Ovary (tissue), 9 donors: ENCODE measurements around the gene FMN1. TPM values are rescaled to one million over a fixed set of nuclear protein-coding genes. Genes with fewer than 3 reads are reported as not detected.

Source experiments
- DNase-seq, 5 donors: peaks; one replicate each; pipeline ENCODE4 v3.0.0-alpha.2; 2019 to 2020
- H3K27ac ChIP-seq, 2 donors: fragments of 200-600 bp; one replicate each; pipeline versions ENCODE4 v1.5.1 to v1.8.0; 2019 to 2022
- H3K27me3 ChIP-seq: fragments of 200-600 bp; one replicate; pipeline ENCODE4 v1.8.0; 2022
- H3K36me3 ChIP-seq: fragments of 200-600 bp; sonication (generic); one replicate; pipeline ENCODE4 v1.5.1; 2019
- H3K4me1 ChIP-seq: one replicate; pipeline ENCODE4 v1.8.1; 2013; ENCODE audit warnings: mild to moderate bottlenecking, moderate library complexity; ENCODE audit not compliant: insufficient read depth
- H3K4me3 ChIP-seq: fragments of 200-600 bp; sonication (generic); one replicate; pipeline ENCODE4 v1.5.1; 2017
- H3K9me3 ChIP-seq, 2 donors: fragments of 200-600 bp in 1 of 2; sonication (generic) in 1 of 2; one replicate each; pipeline versions ENCODE4 v1.5.1 to v1.8.1; 2013 to 2019; ENCODE audit warnings: mild to moderate bottlenecking in 1 of 2, moderate library complexity in 1 of 2
- EP300 ChIP-seq: sonication (generic); formaldehyde crosslinking; IDR thresholded peaks from one replicate; pipeline ENCODE4 v1.6.1; 2017; ENCODE audit warnings: antibody characterized with exemption
- POLR2A ChIP-seq: fragments of 450-650 bp; IDR thresholded peaks from one replicate; pipeline ENCODE4 v1.6.1; 2017; ENCODE audit warnings: antibody characterized with exemption, mild to moderate bottlenecking, moderate library complexity
- WGBS, 3 donors: extraction: QIAGEN DNeasy Blood & Tissue Kit in 1 of 3; methylation state at CpG; one replicate each; pipeline versions ENCODE4 v1.1.5 to v1.1.7; 2013 to 2017; 5-methylcytosine and 5-hydroxymethylcytosine counted together
- intact Hi-C, 4 donors: fragments of 100-400 bp; cut with DNase I; formaldehyde crosslinking; loops; one replicate each; pipeline versions ENCODE4 v1.11.0 to v1.15.1; 2022 to 2023
- polyA plus RNA-seq, 2 donors: library from polyadenylated mRNA; stranded (reverse); fragments of 200-250 nt in 1 of 2; fragments of 350-450 nt in 1 of 2; fragmentation: Illumina TruSeq in 1 of 2; extraction: RNeasy Lipid Tissue Mini Kit (QIAGEN cat#74804) in 1 of 2; gene quantifications; one replicate each; pipeline ENCODE4 v1.2.3, GENCODE V29; 2013 to 2014
- total RNA-seq, 7 donors: library from RNA; depleted of rRNA in 2 of 7; stranded (reverse); fragments of >200 nt in 2 of 7; fragmentation: NEBNext Ultra II Directional in 3 of 7; extraction: Animal tissue kit (Norgen Biotek cat#: 25700) in 3 of 7; gene quantifications; one replicate each; pipeline versions ENCODE4 v1.1.0 to v1.2.4, GENCODE V29; 2016 to 2023
- TF ChIP-seq, protein P1 (sequence below), 3 donors: fragments of 450-650 bp in 2 of 3; fragments of 200-600 bp in 1 of 3; IDR thresholded peaks; one replicate each; pipeline versions ENCODE4 v1.5.1 to v1.8.0; 2016 to 2022; ENCODE audit warnings: antibody characterized with exemption in 3 of 3, mild to moderate bottlenecking in 1 of 3
- donor health status: DM: no; HTN: no; CAD: no; lungs with moderate emphysema.
- donor health status: DM: no; HTN: no; CAD: no.
- donor health status: Bipolar disorder and iron deficiency.
- donor health status: DM: yes; HTN: yes; CAD: no.
- donor health status: DM: no; HTN: no; CAD: no.
- donor health status: DM: yes; HTN: yes; CAD: no.

Gene FMN1
- total and polyA plus RNA-seq, 9 donors = 0.13 to 16.9 (median 2.6) TPM

DNA sequence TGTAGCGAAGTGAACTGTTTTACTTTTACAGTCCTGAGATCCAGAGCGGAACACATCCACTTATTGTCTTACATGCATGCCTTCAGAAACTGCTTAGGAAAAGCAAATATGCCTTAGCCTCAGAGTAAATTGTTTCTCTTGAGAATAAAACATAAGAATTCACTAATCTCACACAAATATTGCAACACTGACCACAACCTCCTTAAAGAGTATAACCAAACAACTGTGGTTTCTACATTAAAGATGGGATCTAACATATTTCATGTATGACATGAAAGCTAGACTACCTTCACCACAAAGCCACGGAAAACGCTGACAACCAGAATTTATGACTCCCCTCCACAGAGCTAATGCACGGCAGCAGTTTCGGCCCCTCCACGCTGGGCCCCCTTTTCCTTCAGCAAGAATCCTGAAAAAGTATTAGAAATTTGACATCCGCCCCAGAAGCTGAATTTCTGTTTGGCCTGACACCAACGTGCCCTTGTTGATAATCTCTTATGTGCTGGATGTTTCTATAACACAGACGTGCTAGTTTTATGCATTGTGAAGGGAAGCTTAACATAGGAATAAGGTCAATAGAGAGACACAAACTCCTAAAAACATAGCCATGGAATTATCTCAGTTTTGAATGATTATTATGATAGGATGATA lies 392.1 kb downstream of the FMN1 start:
- DNase-seq = no peak
- 5 to 17% (median 6%) methylated on average over 10 of the region's 10 CpGs for WGBS, 3 donors
- Histone ChIP-seq H3K4me1 (peaks cover 1% of the 10 kb centered on the region), H3K4me3 (no peak overlapping the region), H3K27ac (no peak overlapping the region), H3K36me3 (no peaks in the 10 kb centered on the region), H3K27me3 (no peaks in the 10 kb centered on the region), H3K9me3 (peaks cover 0 to 4% of the 10 kb centered on the region in 2 donors)
- TF ChIP-seq, protein P1, sequence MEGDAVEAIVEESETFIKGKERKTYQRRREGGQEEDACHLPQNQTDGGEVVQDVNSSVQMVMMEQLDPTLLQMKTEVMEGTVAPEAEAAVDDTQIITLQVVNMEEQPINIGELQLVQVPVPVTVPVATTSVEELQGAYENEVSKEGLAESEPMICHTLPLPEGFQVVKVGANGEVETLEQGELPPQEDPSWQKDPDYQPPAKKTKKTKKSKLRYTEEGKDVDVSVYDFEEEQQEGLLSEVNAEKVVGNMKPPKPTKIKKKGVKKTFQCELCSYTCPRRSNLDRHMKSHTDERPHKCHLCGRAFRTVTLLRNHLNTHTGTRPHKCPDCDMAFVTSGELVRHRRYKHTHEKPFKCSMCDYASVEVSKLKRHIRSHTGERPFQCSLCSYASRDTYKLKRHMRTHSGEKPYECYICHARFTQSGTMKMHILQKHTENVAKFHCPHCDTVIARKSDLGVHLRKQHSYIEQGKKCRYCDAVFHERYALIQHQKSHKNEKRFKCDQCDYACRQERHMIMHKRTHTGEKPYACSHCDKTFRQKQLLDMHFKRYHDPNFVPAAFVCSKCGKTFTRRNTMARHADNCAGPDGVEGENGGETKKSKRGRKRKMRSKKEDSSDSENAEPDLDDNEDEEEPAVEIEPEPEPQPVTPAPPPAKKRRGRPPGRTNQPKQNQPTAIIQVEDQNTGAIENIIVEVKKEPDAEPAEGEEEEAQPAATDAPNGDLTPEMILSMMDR (IDR thresholded peaks at IDR 0.05) = no peak
- TF ChIP-seq EP300 = no peak
- TF ChIP-seq POLR2A = no peak
- intact Hi-C loops = no loop called here

DNA sequence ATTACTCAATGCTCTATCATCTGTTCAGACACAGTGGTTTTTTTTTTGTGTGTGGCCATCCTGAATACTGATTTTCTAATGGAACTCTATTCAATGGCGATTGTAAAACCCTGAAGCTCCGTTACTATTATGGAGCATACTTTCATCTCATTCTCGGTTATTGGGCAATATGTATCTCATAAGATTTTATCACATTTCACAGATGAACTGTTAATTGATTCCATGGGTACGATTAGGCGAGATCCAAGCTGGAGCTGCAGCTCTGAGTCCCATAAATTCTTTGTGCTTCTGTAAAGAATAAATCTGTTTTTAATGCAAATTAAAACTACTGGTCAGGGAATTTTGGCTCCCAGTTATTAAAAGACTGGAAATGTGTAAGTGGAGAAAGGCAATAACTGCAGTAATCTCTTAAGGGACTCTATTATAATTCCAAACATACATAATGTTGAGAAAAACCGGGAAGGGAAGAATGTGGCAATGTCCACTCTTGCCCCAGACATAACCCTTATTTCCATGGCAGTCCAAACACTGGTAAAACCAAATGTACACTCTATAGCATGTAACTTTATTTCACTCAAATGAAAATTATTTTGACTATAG lies 394.5 kb downstream of the FMN1 start:
- peaks cover 0 to 4% of the 10 kb centered on the region in 2 donors for H3K9me3 ChIP-seq
- no peaks in the 10 kb centered on the region for H3K27me3 ChIP-seq
- H3K4me1 ChIP-seq = peaks cover 1% of the 10 kb centered on the region
- DNase-seq = no peak
- intact Hi-C loops = no loop called here
- no peak overlapping the region for H3K27ac ChIP-seq
- no peaks in the 10 kb centered on the region for H3K36me3 ChIP-seq
- WGBS, 3 donors = 95 to 97% (median 95%) methylated on average over 6 of the region's 6 CpGs
- TF ChIP-seq EP300 (no peak), POLR2A (no peak)
- TF ChIP-seq, protein P1 (IDR thresholded peaks at IDR 0.05) = no peak
- H3K4me3 ChIP-seq = no peak overlapping the region

DNA sequence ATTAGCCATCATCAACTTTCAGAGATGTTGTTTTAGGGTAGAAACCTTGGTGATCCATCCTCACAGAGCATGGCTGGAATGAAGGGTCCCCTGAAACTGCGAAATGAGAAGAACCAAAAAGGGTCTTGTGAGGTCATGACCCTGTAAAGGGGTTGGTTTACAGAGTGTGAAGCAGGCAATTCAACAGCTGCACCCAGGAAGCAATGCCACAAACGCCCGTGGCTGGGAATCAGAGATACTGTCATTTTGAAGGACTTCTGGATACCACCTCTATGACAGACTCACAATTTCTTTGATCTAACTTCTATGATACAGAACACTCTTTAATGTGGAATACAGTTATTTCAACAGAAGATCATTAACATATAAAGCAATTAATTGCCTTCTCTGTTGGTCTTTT lies 397.7 kb downstream of the FMN1 start:
- Histone ChIP-seq H3K36me3 (no peaks in the 10 kb centered on the region), H3K27me3 (no peaks in the 10 kb centered on the region), H3K9me3 (no peaks in the 10 kb centered on the region), H3K27ac (no peak overlapping the region), H3K4me1 (no peaks in the 10 kb centered on the region), H3K4me3 (no peak overlapping the region)
- no peak for DNase-seq
- WGBS, 3 donors = 79 to 85% (median 80%) methylated on average over 3 of the region's 3 CpGs
- TF ChIP-seq EP300 (no peak), POLR2A (no peak)
- TF ChIP-seq, protein P1 (IDR thresholded peaks at IDR 0.05) = no peak
- intact Hi-C loops = no loop called here

DNA sequence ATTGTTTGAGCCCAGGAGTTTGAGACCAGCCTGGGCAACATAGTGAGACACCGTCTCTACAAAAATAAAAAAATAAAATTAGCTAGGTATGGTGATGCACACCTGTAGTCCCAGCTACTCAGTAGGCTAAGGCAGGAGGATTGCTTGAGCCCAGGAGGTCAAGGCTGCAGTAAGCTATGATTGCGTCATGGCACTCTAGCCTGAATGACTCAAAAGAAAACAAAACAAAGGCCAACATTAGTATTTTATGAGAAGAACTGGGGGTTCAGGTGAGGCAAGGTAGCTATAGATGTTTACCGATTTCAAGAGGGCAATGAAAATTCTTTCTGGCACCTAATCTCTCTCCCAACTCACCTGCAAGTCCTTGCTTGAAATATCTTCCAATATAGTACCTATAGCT lies 399.5 kb downstream of the FMN1 start:
- Histone ChIP-seq H3K27ac (no peak overlapping the region), H3K36me3 (no peaks in the 10 kb centered on the region), H3K4me1 (no peaks in the 10 kb centered on the region), H3K4me3 (no peak overlapping the region), H3K27me3 (no peaks in the 10 kb centered on the region), H3K9me3 (no peaks in the 10 kb centered on the region)
- 59 to 88% (median 88%) methylated on average over 3 of the region's 3 CpGs for WGBS, 3 donors
- TF ChIP-seq, protein P1 (IDR thresholded peaks at IDR 0.05) = no peak
- TF ChIP-seq POLR2A (no peak), EP300 (no peak)
- DNase-seq = no peak
- intact Hi-C loops = no loop called here
